ENCODE data around the gene ANTXRL. TPM values are rescaled to one million over a fixed set of nuclear protein-coding genes. Genes with fewer than 3 reads are reported as not detected.
"Not testable (repeated sequence)": the region's sequence is repeated elsewhere in the genome, so short reads cannot be mapped to it uniquely, and the experiment has no call there.

ANTXRL gene
- total RNA-seq, 1 experiment from 2014 or later: not detected

DNA sequence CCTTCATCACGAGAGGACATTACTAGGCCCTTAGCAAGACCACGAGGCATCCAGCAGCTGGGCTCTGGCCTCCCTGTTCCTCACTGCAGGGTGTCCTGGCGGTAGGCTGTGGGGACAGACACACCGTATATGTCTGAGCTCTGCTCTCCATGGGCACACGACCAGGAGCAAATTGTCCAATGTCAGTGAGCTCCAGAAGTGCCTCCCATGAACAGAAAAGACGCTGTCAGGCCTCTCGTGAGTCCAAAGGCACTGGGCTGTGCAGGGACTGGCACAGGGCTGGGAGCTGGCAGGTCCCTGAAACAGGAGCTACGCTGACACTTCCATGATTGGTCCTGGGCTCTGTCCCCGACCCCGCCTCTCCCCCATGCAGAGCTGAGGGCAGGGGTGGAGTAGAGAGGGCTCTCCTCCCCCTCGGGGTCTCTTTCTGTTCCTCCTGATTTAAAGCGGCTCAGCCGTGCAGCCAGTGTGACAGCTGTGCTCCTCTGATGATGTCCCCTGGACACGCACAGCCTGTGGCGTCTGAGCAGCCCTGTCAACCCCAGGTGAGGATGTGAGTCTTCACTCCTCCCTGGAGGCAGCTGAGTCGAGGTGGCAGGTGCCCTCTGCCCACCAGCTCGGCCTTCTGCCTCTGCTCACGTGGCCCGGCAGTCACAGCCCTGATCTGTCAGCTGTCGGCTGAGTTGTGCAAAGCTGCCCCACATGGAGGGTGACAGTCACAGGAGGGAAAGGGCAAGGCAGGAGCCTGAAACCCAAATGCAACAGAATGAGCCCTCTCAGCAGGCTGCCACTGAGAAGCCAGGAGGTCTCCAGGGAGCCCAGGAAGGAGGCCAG, 13.0 kb downstream of the ANTXRL start:
- Mint-ChIP-seq H3K36me3 (ENCODE audit: insufficient read depth, unreplicated experiment) (no peaks in the 10 kb centered on the region), H3K27ac (ENCODE audit: low read depth, unreplicated experiment) (no peak overlapping the region), H3K9me3 (ENCODE audit: unreplicated experiment) (no peaks in the 10 kb centered on the region), H3K27me3 (ENCODE audit: insufficient read depth, unreplicated experiment) (no peaks in the 10 kb centered on the region), H3K4me1 (ENCODE audit: insufficient read depth, unreplicated experiment) (no peaks in the 10 kb centered on the region), H3K4me3 (ENCODE audit: unreplicated experiment) (no peak overlapping the region)
- BruUV-seq (replicated peaks): no TSS peak
- DNase-seq (ENCODE audit: unreplicated experiment): no peak
- intact Hi-C loops (cut with micrococcal nuclease): no loop called here
- POLR2A ChIA-PET: no interaction called here
- TF ChIP-seq, protein P1, sequence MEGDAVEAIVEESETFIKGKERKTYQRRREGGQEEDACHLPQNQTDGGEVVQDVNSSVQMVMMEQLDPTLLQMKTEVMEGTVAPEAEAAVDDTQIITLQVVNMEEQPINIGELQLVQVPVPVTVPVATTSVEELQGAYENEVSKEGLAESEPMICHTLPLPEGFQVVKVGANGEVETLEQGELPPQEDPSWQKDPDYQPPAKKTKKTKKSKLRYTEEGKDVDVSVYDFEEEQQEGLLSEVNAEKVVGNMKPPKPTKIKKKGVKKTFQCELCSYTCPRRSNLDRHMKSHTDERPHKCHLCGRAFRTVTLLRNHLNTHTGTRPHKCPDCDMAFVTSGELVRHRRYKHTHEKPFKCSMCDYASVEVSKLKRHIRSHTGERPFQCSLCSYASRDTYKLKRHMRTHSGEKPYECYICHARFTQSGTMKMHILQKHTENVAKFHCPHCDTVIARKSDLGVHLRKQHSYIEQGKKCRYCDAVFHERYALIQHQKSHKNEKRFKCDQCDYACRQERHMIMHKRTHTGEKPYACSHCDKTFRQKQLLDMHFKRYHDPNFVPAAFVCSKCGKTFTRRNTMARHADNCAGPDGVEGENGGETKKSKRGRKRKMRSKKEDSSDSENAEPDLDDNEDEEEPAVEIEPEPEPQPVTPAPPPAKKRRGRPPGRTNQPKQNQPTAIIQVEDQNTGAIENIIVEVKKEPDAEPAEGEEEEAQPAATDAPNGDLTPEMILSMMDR (IDR thresholded peaks at IDR 0.05; ENCODE audit: unreplicated experiment): no peak
- CTCF ChIA-PET: interaction anchor here (0.9 to 1.5 kb wide), 3 partner anchors 23 to 270 kb away, joined by 3 to 7 read pairs (median 3); no protein-coding TSS in a partner anchor

GRCh38 chr10:46300370-46300711, 13.5 kb downstream of the ANTXRL start:
- H3K27ac Mint-ChIP-seq (ENCODE audit: low read depth, unreplicated experiment); CTCF ChIA-PET; H3K36me3 Mint-ChIP-seq (ENCODE audit: insufficient read depth, unreplicated experiment); intact Hi-C loops (cut with micrococcal nuclease); DNase-seq (ENCODE audit: unreplicated experiment); H3K9me3 Mint-ChIP-seq (ENCODE audit: unreplicated experiment); H3K27me3 Mint-ChIP-seq (ENCODE audit: insufficient read depth, unreplicated experiment); BruUV-seq (replicated peaks); POLR2A ChIA-PET; H3K4me1 Mint-ChIP-seq (ENCODE audit: insufficient read depth, unreplicated experiment); H3K4me3 Mint-ChIP-seq (ENCODE audit: unreplicated experiment): not testable (repeated sequence)

DNA sequence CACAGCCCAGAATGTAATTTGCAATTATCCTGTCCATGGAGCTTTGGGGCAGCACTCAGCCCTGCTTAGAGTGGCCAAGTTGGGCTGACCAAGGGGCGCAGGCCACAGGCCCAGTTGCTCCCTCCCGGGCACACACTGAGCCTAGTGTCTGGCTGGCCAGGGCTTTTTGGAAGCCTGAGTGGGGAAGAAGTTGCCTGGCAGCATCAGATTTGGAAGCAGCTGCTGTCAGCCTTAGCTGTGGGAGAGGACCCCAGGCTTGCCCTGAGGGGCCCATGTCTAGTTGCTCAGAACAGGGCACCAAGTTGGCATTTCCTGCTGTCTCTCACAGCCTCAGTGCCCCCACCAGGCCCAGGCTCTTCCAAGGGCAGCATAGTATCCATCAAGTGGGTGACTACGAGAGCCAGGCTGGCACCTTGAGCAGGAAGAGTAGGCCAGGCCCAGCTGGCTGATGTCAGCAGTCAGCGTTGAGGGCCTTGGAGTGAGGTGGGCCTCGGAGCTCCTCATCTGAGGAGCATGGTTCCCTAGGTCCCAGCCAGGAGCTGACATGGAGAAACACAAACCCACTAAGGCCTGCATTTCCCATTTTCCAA, 14.4 kb downstream of the ANTXRL start:
- Mint-ChIP-seq H3K36me3 (ENCODE audit: insufficient read depth, unreplicated experiment) (no peaks in the 10 kb centered on the region), H3K9me3 (ENCODE audit: unreplicated experiment) (no peaks in the 10 kb centered on the region), H3K4me3 (ENCODE audit: unreplicated experiment) (no peak overlapping the region), H3K4me1 (ENCODE audit: insufficient read depth, unreplicated experiment) (peaks cover 12% of the 10 kb centered on the region), H3K27me3 (ENCODE audit: insufficient read depth, unreplicated experiment) (no peaks in the 10 kb centered on the region), H3K27ac (ENCODE audit: low read depth, unreplicated experiment) (no peak overlapping the region)
- intact Hi-C loops (cut with micrococcal nuclease): no loop called here
- no peak for DNase-seq (ENCODE audit: unreplicated experiment)
- no TSS peak for BruUV-seq (replicated peaks)
- CTCF ChIA-PET: interaction anchor here (1.2 kb wide), 1 partner anchor 22 kb away, joined by 3 read pairs; no protein-coding TSS in a partner anchor
- TF ChIP-seq, protein P1 (IDR thresholded peaks at IDR 0.05; ENCODE audit: unreplicated experiment): no peak
- POLR2A ChIA-PET: no interaction called here

GRCh38 chr10:46301721-46302479, 15.1 kb downstream of the ANTXRL start:
- CTCF ChIA-PET: interaction anchor here (0.6 to 1.2 kb wide), 3 partner anchors 21 to 1050 kb away, joined by 3 read pairs; no protein-coding TSS in a partner anchor
- DNase-seq (ENCODE audit: unreplicated experiment): no peak
- no peaks in the 10 kb centered on the region for H3K27me3 Mint-ChIP-seq (ENCODE audit: insufficient read depth, unreplicated experiment)
- intact Hi-C loops (cut with micrococcal nuclease): no loop called here
- H3K27ac Mint-ChIP-seq (ENCODE audit: low read depth, unreplicated experiment): no peak overlapping the region
- no peaks in the 10 kb centered on the region for H3K9me3 Mint-ChIP-seq (ENCODE audit: unreplicated experiment)
- H3K4me1 Mint-ChIP-seq (ENCODE audit: insufficient read depth, unreplicated experiment): peaks cover 17% of the 10 kb centered on the region
- BruUV-seq (replicated peaks): no TSS peak
- H3K36me3 Mint-ChIP-seq (ENCODE audit: insufficient read depth, unreplicated experiment): no peaks in the 10 kb centered on the region
- TF ChIP-seq, protein P1 (IDR thresholded peaks at IDR 0.05; ENCODE audit: unreplicated experiment): no peak
- H3K4me3 Mint-ChIP-seq (ENCODE audit: unreplicated experiment): no peak overlapping the region
- POLR2A ChIA-PET: no interaction called here

GRCh38 chr10:46302765-46303352, 16.1 kb downstream of the ANTXRL start:
- BruUV-seq (replicated peaks); H3K27me3 Mint-ChIP-seq (ENCODE audit: insufficient read depth, unreplicated experiment): not testable (repeated sequence)

More at GRCh38 chr10:46302765-46303352, 16.1 kb downstream of the ANTXRL start:
- DNase-seq (ENCODE audit: unreplicated experiment); H3K36me3 Mint-ChIP-seq (ENCODE audit: insufficient read depth, unreplicated experiment); H3K9me3 Mint-ChIP-seq (ENCODE audit: unreplicated experiment); H3K4me3 Mint-ChIP-seq (ENCODE audit: unreplicated experiment); H3K27ac Mint-ChIP-seq (ENCODE audit: low read depth, unreplicated experiment); POLR2A ChIA-PET; intact Hi-C loops (cut with micrococcal nuclease): not testable (repeated sequence)
- CTCF ChIA-PET: interaction anchor here (1.1 kb wide), 1 partner anchor 76 kb away, joined by 3 read pairs; no protein-coding TSS in a partner anchor
- peaks cover 17% of the 10 kb centered on the region for H3K4me1 Mint-ChIP-seq (ENCODE audit: insufficient read depth, unreplicated experiment)

All from MCF 10A (cell line).